DMS114 treated with DMSO at 0.1 percent for 48 hours (cell line): ENCODE data around the gene KLHDC7B.

Source experiments
- DNase-seq: peaks from one replicate; lab custom pipeline; 2025; ENCODE audit not compliant: unreplicated experiment; lab: John Stamatoyannopoulos, UW

KLHDC7B gene

DNA sequence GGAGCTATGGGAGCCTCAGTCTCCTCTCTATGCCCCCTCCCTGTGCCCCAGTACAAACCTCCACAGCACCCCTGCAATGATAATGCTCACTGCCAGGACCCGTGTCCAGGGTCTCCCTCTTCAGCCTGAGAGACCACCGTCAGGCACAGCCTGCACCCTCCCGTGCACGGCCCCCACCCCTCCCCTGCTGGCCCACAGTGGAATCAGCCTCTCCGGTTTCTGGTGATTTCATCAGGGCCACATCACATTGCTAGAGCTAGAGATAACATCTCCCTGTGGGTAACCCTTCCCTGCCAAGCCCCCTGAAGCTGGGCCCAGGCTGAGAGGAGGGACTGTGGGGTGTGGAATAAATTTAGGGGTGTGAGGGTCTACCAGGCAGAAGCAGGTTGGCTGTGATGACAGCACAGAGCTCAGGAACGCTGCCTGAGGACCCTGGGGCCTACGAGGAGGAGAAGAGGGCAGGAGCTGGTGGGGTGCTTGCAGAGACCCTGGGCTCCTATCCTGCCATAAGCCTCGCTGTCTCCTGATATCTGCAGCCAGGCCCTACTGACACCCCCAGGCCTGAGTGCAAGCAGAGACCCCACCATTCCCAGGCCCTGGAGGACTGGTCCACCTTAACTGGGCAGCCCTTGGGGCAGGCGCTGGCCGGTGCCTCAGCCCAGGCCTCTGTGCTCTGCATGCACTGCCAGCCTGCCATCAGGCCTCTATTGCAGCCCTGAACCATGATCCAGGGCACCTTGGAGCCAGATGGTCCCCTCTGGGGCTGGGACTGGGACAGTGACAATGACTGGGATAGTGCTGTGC, at the start of gene KLHDC7B:
Gene KLHDC7B, plus strand, starts transcription at position 378 of the 804 bp plus-strand sequence. Its CDS starts 345 bp downstream, at position 723.
- DNase-seq: peak; percentile 14

DNA sequence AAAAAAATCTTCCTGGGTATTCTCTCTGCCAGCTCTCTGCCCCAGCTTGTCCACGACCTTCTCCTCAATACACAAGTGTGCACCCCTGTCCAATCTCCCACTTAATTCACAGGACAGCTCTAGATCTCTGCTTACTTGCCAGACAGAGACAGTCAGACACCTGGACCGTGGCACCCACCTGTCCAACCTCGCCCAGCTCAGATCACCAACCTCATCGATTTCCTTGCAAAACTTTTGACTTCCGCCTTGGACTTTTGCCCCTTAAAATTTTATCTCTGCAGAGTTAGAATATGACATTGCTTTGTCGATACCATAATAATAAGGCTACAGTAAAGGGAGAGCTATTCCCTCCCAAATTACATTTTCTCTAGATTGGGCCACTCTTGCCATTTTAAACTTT, 48.6 kb upstream of the KLHDC7B start:
- no peak for DNase-seq

DNA sequence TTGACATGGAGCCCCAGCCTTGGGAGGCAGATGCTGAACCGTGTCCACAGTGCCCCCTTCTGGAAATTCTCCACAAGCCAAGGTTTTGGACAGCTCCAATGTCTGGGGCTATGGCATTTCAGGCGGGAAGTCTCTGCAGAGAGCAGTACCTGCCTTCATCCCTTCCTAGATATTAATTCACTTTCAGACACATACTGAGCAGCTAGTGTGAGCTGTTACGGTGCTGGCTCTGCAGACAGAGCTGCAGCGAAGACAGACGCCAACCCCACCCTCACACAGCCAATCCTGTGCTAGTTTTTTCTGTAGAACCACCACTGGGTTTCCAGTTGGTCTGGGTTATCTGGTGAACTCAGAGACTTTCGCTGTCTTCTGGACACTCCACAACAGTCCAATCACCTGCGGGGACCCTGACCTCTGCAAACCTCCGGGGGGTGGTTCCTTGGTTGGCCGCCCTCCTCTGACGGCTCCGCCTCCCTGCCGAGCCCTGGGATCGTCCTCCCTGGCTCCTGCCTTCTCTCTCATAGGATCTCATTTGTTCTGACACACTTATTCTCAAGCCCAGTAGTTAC, 47.3 kb upstream of the KLHDC7B start:
- DNase-seq: peak; percentile 43

DNA sequence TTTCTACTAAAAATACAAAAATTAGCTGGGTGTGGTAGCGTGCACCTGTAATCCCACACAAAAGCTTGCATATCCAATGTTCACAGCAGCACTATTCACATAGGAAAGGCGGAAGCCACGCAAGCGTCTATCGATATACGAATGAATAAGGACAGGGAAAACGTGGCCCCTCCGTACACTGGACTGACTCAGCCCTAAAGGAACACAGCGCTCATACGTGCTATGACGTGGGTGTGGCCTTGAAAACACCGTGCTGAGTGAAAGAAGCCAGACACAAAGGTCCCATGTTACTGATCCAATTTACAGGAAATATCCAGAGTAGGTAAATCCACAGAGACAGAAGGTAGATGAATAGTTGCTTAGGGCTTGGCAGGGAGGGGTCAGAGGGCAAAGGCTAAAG, 45.2 kb upstream of the KLHDC7B start:
- no peak for DNase-seq

DNA sequence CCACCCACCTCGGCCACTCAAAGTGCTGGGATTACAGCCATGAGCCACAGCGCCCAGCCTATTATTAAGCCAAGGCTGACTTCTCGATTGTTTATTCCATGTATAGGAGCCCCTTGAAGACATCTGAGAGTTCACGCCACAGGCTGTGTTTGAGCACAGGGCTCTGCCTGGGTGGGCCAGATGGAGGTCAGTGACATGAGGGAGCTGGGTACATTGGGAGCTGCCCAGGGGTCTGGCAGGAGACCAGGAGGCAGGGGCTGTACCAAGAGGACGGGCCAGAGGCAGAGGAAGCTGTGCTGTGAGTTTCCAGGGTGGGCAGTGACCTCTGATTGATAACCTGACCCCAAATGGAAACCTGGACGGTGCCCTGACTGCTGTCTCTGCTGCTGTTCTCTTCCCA, 43.6 kb upstream of the KLHDC7B start:
- DNase-seq: no peak

DNA sequence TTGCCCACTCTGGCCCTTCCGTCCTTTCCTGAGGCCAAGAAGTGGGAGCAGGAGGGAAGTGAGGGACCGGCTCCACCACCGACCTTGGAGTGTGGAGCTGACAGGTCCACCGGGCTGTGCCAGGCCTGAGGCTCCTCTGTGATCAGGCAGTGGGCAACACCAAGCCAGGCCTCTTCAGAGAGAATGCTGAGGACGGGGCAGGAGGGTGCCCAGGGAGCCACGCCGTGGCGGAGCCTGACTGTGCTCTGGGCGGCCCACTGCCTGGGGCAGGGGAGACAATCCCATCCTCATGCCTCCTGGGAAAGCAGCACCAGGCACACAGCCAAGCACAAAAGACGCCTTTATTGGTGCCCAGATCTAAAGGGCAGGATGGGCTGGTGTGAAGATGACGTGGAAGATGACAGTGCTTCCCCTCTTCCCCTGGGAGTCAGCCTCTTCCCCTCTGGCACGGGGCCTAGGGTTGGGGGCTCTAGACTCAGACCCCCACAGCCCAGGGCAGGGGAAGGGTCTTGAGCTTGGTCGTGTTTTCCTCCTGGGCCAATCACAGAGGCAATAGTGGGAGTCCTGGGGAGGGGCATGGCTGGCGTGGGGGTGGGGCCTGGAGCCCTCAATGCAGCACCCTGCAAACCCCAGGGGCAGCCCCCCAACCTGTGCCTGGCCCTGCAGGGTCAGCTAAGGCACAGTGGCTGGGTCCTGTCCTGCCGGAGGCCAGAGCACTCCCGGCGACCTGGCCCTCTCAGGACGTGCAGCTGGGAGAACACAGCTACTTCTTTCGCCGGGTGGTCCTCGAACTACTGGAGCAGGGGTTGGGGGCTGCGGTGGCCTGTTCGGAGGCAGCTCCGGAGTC, 42.8 kb upstream of the KLHDC7B start:
- no peak for DNase-seq

DNA sequence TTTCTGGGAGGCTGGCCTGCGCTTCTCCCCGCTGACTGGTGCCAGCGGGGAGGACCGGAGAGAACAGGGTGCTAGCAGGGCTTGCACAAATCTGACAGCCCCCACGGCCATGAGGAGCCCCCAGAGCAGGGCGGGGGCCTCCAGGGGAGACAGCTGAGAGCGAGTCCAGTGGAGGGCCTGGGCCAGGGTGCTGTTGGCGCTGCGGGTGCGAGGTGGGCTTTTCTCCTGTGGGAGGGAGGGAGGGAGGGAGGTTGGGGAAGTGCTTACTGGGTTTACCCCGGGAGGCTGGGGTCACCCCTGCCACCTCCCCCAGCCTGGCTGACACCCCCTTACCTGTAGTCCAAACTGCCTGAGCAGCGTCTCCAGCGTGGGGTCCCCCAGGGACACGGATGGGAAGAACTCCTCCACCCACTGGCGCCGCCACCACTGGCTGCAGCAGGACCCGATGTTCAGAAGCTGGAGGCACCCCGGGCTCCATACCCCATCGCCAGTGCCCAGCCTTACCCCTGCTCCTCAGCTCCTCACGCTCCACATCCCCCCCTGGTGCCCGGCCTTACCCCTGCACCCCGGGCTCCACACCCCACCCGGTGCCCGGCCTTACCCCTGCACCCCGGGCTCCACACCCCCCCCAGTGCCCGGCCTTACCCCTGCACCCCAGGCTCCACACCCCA, 42.1 kb upstream of the KLHDC7B start:
- no peak for DNase-seq

DNA sequence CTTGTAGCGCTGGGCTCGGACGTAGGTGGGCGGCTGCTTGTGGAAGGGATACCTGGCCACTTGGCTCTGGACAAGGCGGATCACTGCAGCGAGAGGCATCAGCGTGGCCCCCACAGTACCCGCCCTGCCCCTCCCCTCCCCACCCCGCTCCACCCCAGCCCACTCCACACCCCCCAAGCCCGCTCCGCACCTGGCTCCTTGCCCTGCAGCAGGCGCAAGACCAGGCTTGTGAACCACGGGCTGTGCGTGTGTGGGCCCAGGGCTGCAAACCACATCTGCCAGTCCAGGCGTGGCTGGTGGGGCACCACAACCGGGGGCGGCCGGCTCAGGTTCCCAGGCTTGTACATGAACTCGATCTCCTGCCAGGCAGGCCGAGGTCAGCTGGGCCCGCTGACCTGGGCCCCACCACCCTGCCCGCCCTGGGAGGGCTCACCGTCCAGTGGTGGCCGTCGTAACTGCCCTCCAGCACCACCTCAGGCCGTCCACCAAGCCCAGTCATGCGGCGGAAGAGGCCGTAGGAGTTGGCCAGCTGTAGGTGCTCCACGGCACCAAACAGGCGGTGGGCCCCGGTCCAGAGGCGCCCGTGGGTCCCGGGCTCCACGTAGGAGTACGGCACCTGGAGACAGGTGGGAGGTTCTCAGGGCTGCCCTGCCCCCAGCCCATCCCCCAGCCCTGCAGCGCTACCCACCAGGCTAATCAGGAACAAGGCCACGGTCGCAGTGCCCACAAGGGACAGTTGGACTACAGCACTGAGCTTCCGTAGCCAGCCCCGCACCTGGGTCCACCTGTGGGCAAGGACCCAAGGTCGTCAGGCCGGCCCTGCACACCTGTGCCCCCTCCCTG, 41.1 kb upstream of the KLHDC7B start:
- DNase-seq: no peak

DNA sequence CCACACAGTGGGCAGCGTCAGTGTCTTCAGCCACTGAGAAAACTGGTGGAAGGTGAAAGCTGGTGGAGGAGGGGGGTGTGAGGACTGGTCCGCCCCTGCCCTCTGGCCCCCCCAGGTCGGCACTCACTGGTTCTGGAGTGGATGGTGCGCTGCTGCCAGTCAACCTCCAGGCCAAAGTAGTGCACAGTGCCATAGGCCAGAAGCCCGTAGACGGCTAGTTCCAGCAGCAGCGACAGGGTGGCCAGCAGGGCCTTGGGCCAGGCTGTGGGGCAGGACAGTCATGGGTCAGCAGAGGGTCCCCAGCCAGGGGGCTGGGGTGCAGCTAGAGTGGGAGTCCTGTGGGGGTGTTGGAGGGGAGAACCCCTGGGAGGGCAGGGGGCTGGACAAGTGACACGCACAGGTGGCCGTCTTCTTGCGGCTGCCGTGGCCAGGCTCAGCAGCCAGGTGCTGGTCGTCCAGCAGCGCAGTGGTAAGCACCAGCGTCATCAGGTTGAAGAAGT, 40.4 kb upstream of the KLHDC7B start:
- no peak for DNase-seq

DNA sequence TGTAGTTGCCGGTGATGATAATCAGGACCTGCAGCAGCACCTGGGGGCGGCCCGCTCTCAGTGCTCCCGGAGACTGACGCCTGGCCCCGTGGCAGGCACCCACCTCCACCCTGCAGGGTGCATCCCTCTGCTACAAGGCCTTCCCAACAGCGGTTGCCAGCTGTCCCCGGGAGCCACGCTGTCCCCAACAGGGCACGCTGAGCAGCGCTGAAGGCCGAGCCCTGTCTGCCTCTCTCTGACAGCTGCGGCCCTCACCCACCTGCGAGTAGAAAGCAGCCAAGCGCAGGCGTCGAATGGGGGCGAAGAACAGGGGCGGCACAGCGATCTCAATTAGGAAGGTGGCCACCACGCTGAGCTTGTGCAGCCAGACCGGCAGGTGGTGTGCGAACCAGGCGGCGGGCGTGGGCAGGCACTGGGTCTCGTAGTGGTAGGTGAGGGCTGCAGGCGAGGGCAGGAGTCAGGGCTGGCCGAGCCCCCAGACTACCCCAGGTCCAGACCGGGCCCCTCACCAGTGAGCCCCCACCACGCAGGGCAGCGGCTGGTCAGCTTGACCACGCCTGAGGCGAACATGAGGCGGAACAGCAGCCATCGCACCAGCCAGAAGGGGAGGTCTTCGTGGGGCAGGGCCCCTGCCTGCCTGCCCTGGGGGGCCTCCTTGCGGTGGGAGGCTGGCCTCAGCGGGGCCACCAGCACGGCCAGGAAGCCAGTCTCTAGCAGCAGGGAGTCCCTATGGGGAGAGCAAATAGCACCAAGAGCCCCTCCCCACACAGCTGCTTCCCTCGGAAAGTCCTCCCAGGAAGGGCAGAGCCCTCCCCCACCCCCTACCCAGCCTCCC, 39.7 kb upstream of the KLHDC7B start:
- no peak for DNase-seq

DNA sequence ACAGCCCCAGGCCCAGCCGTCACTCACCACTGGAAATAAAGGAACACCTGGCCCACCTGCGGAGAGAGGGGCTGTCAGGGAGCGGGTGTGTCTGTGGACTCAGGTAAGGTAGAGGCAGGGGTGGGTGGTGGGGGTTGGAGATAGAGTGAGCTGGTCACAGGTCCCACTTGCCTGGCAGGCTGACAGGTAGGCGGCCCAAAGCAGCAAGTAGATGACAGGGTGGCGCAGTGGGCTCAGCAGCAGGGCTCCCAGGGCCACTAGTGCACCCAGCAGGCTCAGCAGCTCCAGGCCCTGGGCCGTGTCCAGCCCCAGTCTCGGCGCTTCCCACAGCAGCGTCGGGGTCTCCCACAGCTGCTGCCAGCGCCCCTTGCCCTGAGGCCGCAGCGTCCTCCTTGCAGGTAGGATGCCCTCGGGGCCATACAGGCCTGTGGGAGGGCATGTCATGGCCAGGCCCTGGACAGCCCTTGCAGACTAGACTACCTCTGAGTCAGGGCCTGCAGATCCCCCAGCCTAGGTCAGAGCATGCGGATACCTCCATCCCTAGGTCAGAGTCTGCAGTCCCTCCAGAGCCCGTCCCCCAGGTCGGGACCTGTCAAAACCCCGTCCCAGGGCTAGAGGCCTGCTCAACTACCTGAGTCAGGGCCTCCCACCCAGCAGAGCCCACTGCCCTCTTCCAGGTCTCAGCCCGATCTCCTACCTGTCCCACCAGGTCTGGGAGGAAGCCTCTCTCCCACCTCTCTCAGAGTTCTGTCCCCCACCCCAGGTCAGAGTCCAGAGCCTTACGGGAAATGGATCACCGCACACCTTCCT, 38.9 kb upstream of the KLHDC7B start:
- DNase-seq: no peak

DNA sequence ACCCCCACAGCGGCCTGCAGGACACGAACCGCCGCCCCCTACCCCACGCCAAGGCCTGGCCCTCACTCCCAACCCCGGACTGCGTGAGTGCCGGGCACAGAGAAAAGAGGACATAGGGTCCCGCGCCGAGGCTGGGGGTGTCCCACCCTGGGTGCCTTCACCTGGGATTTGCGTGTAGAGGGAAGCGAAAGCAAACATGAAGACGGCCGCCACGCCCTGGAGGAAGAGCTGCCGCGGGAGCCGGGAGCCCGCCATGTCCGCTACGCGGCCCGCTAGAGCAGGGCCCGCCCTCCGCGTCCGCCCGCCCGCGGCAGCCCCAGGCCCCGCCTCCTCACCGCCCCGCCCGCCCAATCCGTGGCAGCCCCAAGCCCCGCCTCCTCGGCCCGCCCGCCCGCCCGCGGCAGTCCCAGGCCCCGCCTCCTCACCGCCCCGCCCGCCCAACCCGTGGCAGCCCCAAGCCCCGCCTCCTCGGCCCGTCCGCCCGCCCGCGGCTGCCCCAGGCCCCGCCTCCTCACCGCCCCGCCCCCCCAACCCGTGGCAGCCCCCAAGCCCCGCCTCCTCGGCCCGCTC, 38.2 kb upstream of the KLHDC7B start, which contains the start of gene LMF2:
Gene LMF2, minus strand, starts transcription at position 282 of the 570 bp plus-strand sequence. Its CDS starts 27 bp downstream, at position 255.
- peak; percentile 77 for DNase-seq

DNA sequence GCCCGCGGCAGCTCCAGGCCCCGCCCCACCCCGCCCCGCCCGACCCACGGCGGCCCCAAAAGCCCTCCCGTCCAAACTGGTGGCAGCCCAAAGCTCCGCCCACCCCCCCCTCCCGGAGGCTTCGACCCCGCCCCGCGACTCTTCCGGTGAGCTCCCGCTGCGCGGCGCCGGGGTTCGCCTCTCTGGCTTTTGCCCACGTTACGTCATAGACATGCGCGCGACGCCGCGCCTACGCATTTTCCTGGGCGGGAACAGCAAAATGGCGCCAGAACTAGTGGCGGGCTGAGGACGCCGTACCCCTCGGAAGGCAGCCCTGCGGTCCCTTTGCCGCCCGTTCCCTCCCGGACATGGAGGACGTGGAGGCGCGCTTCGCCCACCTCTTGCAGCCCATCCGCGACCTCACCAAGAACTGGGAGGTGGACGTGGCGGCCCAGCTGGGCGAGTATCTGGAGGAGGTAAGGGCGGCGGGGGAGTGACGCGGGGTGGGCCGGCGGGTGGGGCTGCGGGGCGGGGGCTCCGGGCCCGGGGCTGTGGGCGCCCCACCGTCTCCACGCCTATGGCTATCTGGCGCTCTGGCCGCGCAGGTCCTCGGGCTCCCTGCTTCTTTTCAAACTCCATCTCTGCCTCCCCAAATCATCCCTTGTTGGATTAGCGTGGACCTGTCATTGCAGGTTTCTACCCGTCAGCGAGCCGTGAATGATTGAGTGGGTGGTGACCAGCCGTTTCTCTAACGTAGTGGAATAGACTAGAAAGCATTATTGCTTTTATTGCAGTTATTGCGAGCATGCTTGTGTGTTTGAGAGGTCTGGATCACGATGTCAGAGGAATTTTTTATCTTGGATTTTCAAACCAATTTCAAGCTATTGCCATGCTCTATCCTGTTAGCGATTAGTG, 37.5 kb upstream of the KLHDC7B start, which contains the start of gene NCAPH2:
Gene NCAPH2, plus strand, starts transcription at position 234 of the 894 bp plus-strand sequence. Its CDS starts 114 bp downstream, at position 348.
- DNase-seq: peak; percentile 85

DNA sequence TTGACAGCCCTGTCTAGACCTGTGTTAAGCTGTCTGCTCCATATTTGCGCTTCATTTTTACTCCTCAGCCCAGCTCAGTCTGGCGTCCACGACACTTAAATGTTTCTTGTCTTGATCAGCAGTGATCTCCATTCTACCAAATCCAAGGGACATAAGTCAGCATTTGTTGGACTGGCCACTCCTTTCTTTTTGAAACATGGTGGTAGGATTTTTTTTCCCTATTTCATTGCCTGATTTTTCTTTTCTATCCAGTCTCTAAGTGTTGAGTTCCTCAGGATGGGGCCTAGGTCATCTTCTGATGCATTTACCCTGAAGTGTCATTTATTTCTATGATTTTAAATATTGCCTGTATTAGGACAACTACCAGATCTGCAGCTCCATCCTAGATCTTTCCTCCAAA, 36.8 kb upstream of the KLHDC7B start:
- DNase-seq: no peak

DNA sequence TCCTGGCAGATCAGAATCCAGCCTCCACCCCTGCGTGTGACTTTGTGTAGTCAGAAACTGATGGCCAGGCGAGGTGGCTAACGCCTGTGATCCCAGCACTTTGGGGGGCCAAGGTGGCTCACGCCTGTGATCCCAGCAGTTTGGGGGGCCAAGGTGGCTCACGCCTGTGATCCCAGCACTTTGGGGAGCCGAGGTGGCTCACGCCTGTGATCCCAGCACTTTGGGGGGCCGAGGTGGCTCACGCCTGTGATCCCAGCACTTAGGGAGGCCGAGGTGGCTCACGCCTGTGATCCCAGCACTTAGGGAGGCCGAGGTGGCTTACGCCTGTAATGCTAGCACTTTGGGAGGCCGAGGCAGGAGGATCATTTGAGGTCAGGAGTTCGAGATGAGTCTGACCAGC, 32.5 kb upstream of the KLHDC7B start:
- DNase-seq: no peak

DNA sequence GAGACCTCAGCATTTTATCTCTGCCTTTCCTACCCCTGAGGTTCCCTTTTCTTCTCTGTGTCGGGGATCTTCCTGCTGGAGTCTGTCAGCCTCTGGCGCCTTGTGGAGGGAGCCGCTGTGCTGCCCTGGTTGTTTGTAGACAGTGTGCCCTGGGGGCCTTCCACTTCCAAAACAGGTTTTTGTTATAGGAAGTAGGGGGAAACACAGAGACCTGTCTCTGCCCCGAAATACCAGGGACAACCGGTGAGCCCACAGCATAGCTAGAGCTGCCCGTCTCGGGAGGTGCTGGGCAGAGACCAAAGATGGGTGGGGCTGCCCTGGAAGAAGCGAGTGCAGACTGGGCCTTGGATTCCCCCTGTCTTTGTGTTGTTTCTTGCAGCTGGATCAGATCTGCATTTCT, 29.6 kb upstream of the KLHDC7B start:
- DNase-seq: no peak

DNA sequence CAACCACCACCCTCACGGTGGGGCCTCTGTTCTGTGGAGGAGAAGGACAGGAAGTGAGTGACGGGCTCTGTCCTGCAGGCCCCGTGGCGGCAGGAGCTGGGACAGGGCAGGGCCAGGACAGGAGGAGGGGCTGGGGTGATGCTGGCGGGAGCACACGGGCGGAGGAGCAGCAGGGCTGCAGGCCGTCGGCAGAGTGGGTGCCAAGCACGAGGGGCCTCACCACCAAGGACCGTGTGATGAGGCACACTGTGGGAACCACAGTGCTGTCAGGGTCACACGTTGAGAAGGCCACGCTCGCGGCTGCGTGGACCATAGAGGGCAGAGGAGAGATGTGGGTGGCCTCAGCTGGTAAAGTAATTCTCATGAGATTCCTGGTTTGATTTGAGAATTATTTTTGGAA, 28.8 kb upstream of the KLHDC7B start:
- DNase-seq: no peak
